Measurements from ENCODE around the gene VCAM1. TPM values are rescaled to one million over a fixed set of nuclear protein-coding genes. Genes with fewer than 3 reads are reported as not detected.

Gene VCAM1
- total and polyA plus RNA-seq, 2 of the 4 experiments (the other 2 are of a cell fraction), result 10.1 to 21.1 TPM

GRCh38 chr1:100785470-100786052 is 66.0 kb downstream of the VCAM1 start:
- H3K79me1 ChIP-seq (ENCODE audit: low read depth in 1 of 2, low read length in 2 of 2), result no peaks in the 10 kb centered on the region
- BruUV-seq (replicated peaks), result no TSS peak
- H2BK20ac ChIP-seq (ENCODE audit: low read depth, low read length), result no peak overlapping the region
- H3K27me3 ChIP-seq (ENCODE audit: control insufficient read depth, insufficient read depth, low read length), result no peaks in the 10 kb centered on the region
- no peak overlapping the region for H3K56ac ChIP-seq (ENCODE audit: extremely low read depth, insufficient read depth, low read length)
- H3K36me3 ChIP-seq (ENCODE audit: control insufficient read depth, insufficient read depth, low read length), result no peaks in the 10 kb centered on the region
- CTCF ChIA-PET, result no interaction called here
- H3K27ac ChIP-seq (ENCODE audit: insufficient read depth, low read length), result peak overlapping the region; percentile 48; the same call in 1 of the 2 replicates
- H3K9me1 ChIP-seq (ENCODE audit: insufficient read depth, low read length), result no peaks in the 10 kb centered on the region
- H3K18ac ChIP-seq (ENCODE audit: low read depth, low read length), result peak overlapping the region; percentile 27; the same call in 1 of the 2 replicates
- no peak overlapping the region for H2AK9ac ChIP-seq (replicated peaks; ENCODE audit: low read depth, low read length, poor library complexity)
- ATAC-seq (ENCODE audit: low read depth), result peak; percentile 91
- peak overlapping the region; percentile 1; the same call in 1 of the 2 replicates for H3K4me3 ChIP-seq (ENCODE audit: insufficient read depth, low read depth, low read length)
- no peak overlapping the region for H3K9ac ChIP-seq (ENCODE audit: low read depth, low read length)
- peak overlapping the region; percentile 30 for H2BK120ac ChIP-seq (ENCODE audit: low read depth, low read length)
- dilution Hi-C loops (cut with HindIII; ENCODE audit: low sequenced_read_pairs, unreplicated experiment), result no loop called here
- no peak overlapping the region for H2AK5ac ChIP-seq (ENCODE audit: low read depth, low read length)
- H4K5ac ChIP-seq (ENCODE audit: low read depth, low read length), result no peak overlapping the region
- H4K20me1 ChIP-seq (ENCODE audit: insufficient read depth, low read length), result no peaks in the 10 kb centered on the region
- DNase-seq, result peak; percentile 74
- H3K14ac ChIP-seq (replicated peaks; ENCODE audit: low read depth, low read length), result peak overlapping the region; percentile 43; the same call in 1 of the 2 replicates
- H3K23ac ChIP-seq (ENCODE audit: low read depth, low read length), result no peak overlapping the region
- H2AFZ ChIP-seq (replicated peaks; ENCODE audit: low read length, poor library complexity), result no peak overlapping the region
- H4K8ac ChIP-seq (ENCODE audit: low read depth in 2 of 2, low read length in 2 of 2), result peak overlapping the region in 1 of 2 experiments; percentile 22; a peak in 1 of 4 replicates
- TF ChIP-seq ELK1 (IDR thresholded peaks at IDR 0.05; ENCODE audit: borderline replicate concordance, low read depth, low read length), result no peak
- no peaks in the 10 kb centered on the region for H3K4me1 ChIP-seq (ENCODE audit: control insufficient read depth, insufficient read depth, low read length)
- no peak overlapping the region for H2BK15ac ChIP-seq (ENCODE audit: low read depth, low read length)
- intact Hi-C loops (cut with micrococcal nuclease), result no loop called here
- H2BK5ac ChIP-seq (ENCODE audit: low read depth, low read length, poor library complexity, severe bottlenecking), result peak overlapping the region; percentile 51
- POLR2A ChIA-PET (ENCODE audit: unreplicated experiment), result no interaction called here
- H3K9me3 ChIP-seq (ENCODE audit: control insufficient read depth, insufficient read depth, low read length), result 0 out of 2 replicates have a peak, but pooled peaks cover 2% of the 10 kb centered on the region
- peak overlapping the region; percentile 14; the same call in 1 of the 2 replicates for H3K4ac ChIP-seq (ENCODE audit: low read depth, low read length)
- in situ Hi-C loops (cut with MboI; ENCODE audit: low sequenced_read_pairs), result no loop called here
- peak overlapping the region; percentile 84; the same call in 1 of the 2 replicates for H3K4me2 ChIP-seq (ENCODE audit: low read depth, low read length)
- WGBS, 2 experiments (ENCODE audit: extremely low coverage in 2 of 2, insufficient read length in 1 of 2), result 57% methylated on average over 1 of the region's 5 CpGs; no CpG with 5 or more reads in 1 of the 2 experiments
- no peak overlapping the region for H4K91ac ChIP-seq (ENCODE audit: insufficient read depth, low read depth, low read length)

All from IMR-90 (cell line).